SK-N-SH (cell line): ENCODE measurements around the gene CLPSL2. TPM values are rescaled to one million over a fixed set of nuclear protein-coding genes. Genes with fewer than 3 reads are reported as not detected.

Experiments used
- CTCF ChIA-PET: fragments of 300-600, 350-600 bp; formaldehyde crosslinking; extraction: SDS; loops from one replicate; lab custom pipeline; 2021; lab: Yijun Ruan, JAX
- POLR2A ChIA-PET: fragments of 350-600 bp; sonication (Branson Sonifier 250); formaldehyde crosslinking; extraction: SDS; loops from one replicate; lab custom pipeline; 2020; ENCODE audit warnings: antibody characterized with exemption, inconsistent platforms; lab: Yijun Ruan, JAX
- DNase-seq: peaks from one replicate; pipeline ENCODE4 v3.0.0; 2012
- H2AFZ ChIP-seq: fragments of 200-600 bp; sonication (generic); 2 replicates; pipeline ENCODE4 v1.8.1; 2016; ENCODE audit warnings: antibody characterized with exemption, mild to moderate bottlenecking, low read depth
- H3F3A ChIP-seq: fragments of 200-600 bp; sonication (generic); replicated peaks from 2 replicates; pipeline ENCODE3; 2016; ENCODE audit warnings: antibody characterized with exemption, mild to moderate bottlenecking; ENCODE audit not compliant: insufficient read depth
- H3K27ac ChIP-seq, 2 experiments: fragments of 200-500 bp in 1 of 2; fragments of 200-600 bp in 1 of 2; sonication (Bioruptor generic) in 1 of 2; sonication (generic), shearing (Covaris generic) in 1 of 2; 2 replicates each; pipeline versions ENCODE4 v1.5.1 to v1.6.1; 2014 to 2016; ENCODE audit warnings: low read depth in 2 of 2, inconsistent platforms in 1 of 2, low read length in 1 of 2, mild to moderate bottlenecking in 1 of 2, mixed read lengths in 1 of 2
- H3K27me3 ChIP-seq: fragments of 200-600 bp; sonication (generic), shearing (Covaris generic); 2 replicates; pipeline ENCODE4 v1.6.1; 2016; ENCODE audit warnings: mixed run types; ENCODE audit not compliant: insufficient read depth
- H3K36me3 ChIP-seq, 2 experiments: fragments of 200-500 bp in 1 of 2; fragments of 200-600 bp in 1 of 2; sonication (Bioruptor generic) in 1 of 2; sonication (generic) in 1 of 2; replicated peaks in 1 of 2; 2 replicates each; pipeline versions ENCODE3 to v1.5.1; 2014 to 2016; ENCODE audit warnings: low read length in 1 of 2, mild to moderate bottlenecking in 1 of 2; ENCODE audit not compliant: insufficient read depth in 2 of 2, control insufficient read depth in 1 of 2
- H3K4me1 ChIP-seq, 2 experiments: fragments of 200-500 bp in 1 of 2; fragments of 200-600 bp in 1 of 2; sonication (Bioruptor generic) in 1 of 2; sonication (generic), shearing (Covaris generic) in 1 of 2; 2 replicates each; pipeline versions ENCODE4 v1.5.1 to v1.6.1; 2014 to 2016; ENCODE audit warnings: low read depth in 1 of 2, low read length in 1 of 2, mixed run types in 1 of 2; ENCODE audit not compliant: insufficient read depth in 2 of 2, control insufficient read depth in 1 of 2
- H3K4me2 ChIP-seq: fragments of 200-600 bp; sonication (generic), shearing (Covaris generic); 2 replicates; pipeline ENCODE4 v1.6.1; 2017; ENCODE audit warnings: mixed run types
- H3K4me3 ChIP-seq, 2 experiments: fragments of 200-500 bp in 1 of 2; fragments of 200-600 bp in 1 of 2; sonication (Bioruptor generic) in 1 of 2; sonication (generic), shearing (Covaris generic) in 1 of 2; 2 replicates each; pipeline versions ENCODE4 v1.5.1 to v1.8.1; 2014 to 2016; ENCODE audit warnings: low read depth in 2 of 2, inconsistent platforms in 1 of 2, low read length in 1 of 2, mild to moderate bottlenecking in 1 of 2, mixed read lengths in 1 of 2, moderate library complexity in 1 of 2
- H3K79me2 ChIP-seq: fragments of 200-600 bp; sonication (generic); 2 replicates; pipeline ENCODE4 v1.8.1; 2017; ENCODE audit warnings: mild to moderate bottlenecking; ENCODE audit not compliant: insufficient read depth
- H3K9ac ChIP-seq: fragments of 200-600 bp; sonication (generic); 2 replicates; pipeline ENCODE4 v1.6.1; 2017; ENCODE audit warnings: mixed run types
- H3K9me2 ChIP-seq: fragments of 200-600 bp; sonication (generic); 2 replicates; pipeline ENCODE4 v1.6.1; 2017; ENCODE audit warnings: mixed run types
- H3K9me3 ChIP-seq: fragments of 200-600 bp; sonication (generic); 2 replicates; pipeline ENCODE4 v1.6.1; 2017; ENCODE audit warnings: mixed run types, mild to moderate bottlenecking, moderate library complexity
- H4K20me1 ChIP-seq: fragments of 200-600 bp; sonication (generic); 2 replicates; pipeline ENCODE4 v1.6.1; 2017; ENCODE audit warnings: mild to moderate bottlenecking, mixed run types; ENCODE audit not compliant: insufficient read depth
- ELF1 ChIP-seq: IDR thresholded peaks from 2 replicates; pipeline ENCODE4 v1.4.0; 2012
- FOXM1 ChIP-seq: IDR thresholded peaks from 2 replicates; pipeline ENCODE4 v1.4.0; 2012; ENCODE audit warnings: low read depth, mild to moderate bottlenecking
- GABPA ChIP-seq: IDR thresholded peaks from 2 replicates; pipeline ENCODE4 v1.4.0; 2012; ENCODE audit warnings: low read depth, mild to moderate bottlenecking
- MXI1 ChIP-seq: IDR thresholded peaks from 2 replicates; pipeline ENCODE4 v1.6.1; 2012; ENCODE audit warnings: mild to moderate bottlenecking, low read depth, low read length, improper control_type of control experiment
- NRF1 ChIP-seq: IDR thresholded peaks from 2 replicates; pipeline ENCODE4 v1.6.1; 2012; ENCODE audit warnings: low read depth, mild to moderate bottlenecking, low read length
- RCOR1 ChIP-seq: fragments of 150-350 bp; IDR thresholded peaks from 2 replicates; pipeline ENCODE4 v1.6.1; 2017; ENCODE audit warnings: antibody characterized with exemption, low read length
- RFX5 ChIP-seq: IDR thresholded peaks from 2 replicates; pipeline ENCODE4 v1.6.1; 2012; ENCODE audit warnings: mild to moderate bottlenecking, improper control_type of control experiment, low read length
- SIN3A ChIP-seq: IDR thresholded peaks from 2 replicates; pipeline ENCODE4 v1.6.1; 2012; ENCODE audit warnings: low read depth, mild to moderate bottlenecking, low read length, moderate library complexity, borderline replicate concordance
- USF1 ChIP-seq: IDR thresholded peaks from 2 replicates; pipeline ENCODE4 v1.4.0; 2012; ENCODE audit warnings: low read depth, borderline replicate concordance
- USF2 ChIP-seq: fragments of 150-350 bp; IDR thresholded peaks from 2 replicates; pipeline ENCODE4 v1.6.1; 2017; ENCODE audit warnings: antibody characterized with exemption, low read length, low read depth, borderline replicate concordance
- ZBTB33 ChIP-seq: IDR thresholded peaks from 2 replicates; pipeline ENCODE4 v1.4.0; 2012; ENCODE audit warnings: low read depth, borderline replicate concordance
- WGBS: methylation state at CpG from one replicate; pipeline ENCODE4 v1.1.6; 2017; ENCODE audit warnings: low lambda C conversion rate; 5-methylcytosine and 5-hydroxymethylcytosine counted together
- polyA plus RNA-seq, 3 experiments: library from polyadenylated mRNA; depleted of rRNA; stranded (reverse); fragments of >200 nt; gene quantifications; 2 replicates each; pipeline ENCODE4 v1.2.3, GENCODE V29; 2012

CLPSL2 gene
- polyA plus RNA-seq, 1 of the 3 experiments (the other 2 are of a cell fraction), result not detected

- Histone ChIP-seq H4K20me1 (no peaks in the 10 kb centered on the region), H3K9ac (no peak within 1 kb of the TSS), H3K4me3 (no peak within 1 kb of the TSS; a peak in 1 of 4 replicates), H3F3A (no peaks in the 10 kb centered on the region), H3K4me2 (no peak within 1 kb of the TSS), H3K9me3 (no peaks in the 10 kb centered on the region), H3K4me1 (peaks cover 5 to 15% of the 10 kb centered on the region in 2 experiments; a peak in 1 of 4 replicates), H3K27me3 (no peaks in the 10 kb centered on the region), H3K27ac (peak within 1 kb of the TSS in 1 of 2 experiments; percentile 14; a peak in 1 of 4 replicates), H3K79me2 (no peaks in the 10 kb centered on the region), H2AFZ (no peak within 1 kb of the TSS), H3K36me3 (no peaks in the 10 kb centered on the region), H3K9me2 (no peaks in the 10 kb centered on the region)
- CTCF ChIA-PET, result interaction anchor here (0.6 to 11.0 kb wide), 72 partner anchors 9 to 618 kb away, joined by 3 to 271 read pairs (median 5); partner anchors contain the start of genes FANCE, FKBP5, MAPK14 and PPARD
- DNase-seq, result no peak
- POLR2A ChIA-PET, result interaction anchor here (1.0 to 1.2 kb wide), 2 partner anchors 205 to 278 kb away, joined by 4 to 6 read pairs; no protein-coding TSS in a partner anchor
- WGBS, result 83% methylated on average over 5 of the region's 10 CpGs
- TF ChIP-seq ELF1 (no peak), MXI1 (no peak), RCOR1 (no peak), RFX5 (no peak), USF2 (no peak), FOXM1 (no peak), SIN3A (no peak), ZBTB33 (no peak), USF1 (no peak), NRF1 (no peak), GABPA (no peak)
Observed at GRCh38 chr6:35736982-35737412, 39.4 kb upstream of the CLPSL2 start, which contains the start of gene ARMC12. Gene ARMC12, plus strand, starts transcription at chr6:35737032. Its CDS starts 77 bp downstream, at chr6:35737109.
